SU-DHL-6 (cell line): Measurements from ENCODE around the gene SNRPN.

Experiments
- CTCF ChIP-seq: fragments of 200-600 bp; sonication (generic); IDR thresholded peaks from one replicate; pipeline ENCODE4 v1.5.1; 2017; ENCODE audit warnings: antibody characterized with exemption, mild to moderate bottlenecking, low read length, moderate library complexity; ENCODE audit not compliant: insufficient read depth, poor library complexity, severe bottlenecking
- EZH2phosphoT487 ChIP-seq: fragments of 200-600 bp; sonication (generic), shearing (Covaris generic); conservative IDR thresholded peaks from 2 replicates; pipeline ENCODE4 v1.6.1; 2018; ENCODE audit warnings: mild to moderate bottlenecking, antibody characterized with exemption, low read length, moderate library complexity, mixed read lengths

GRCh38 chr15:24917431-24917830 lies 37.4 kb upstream of the SNRPN start:
- TF ChIP-seq CTCF (no peak), EZH2phosphoT487 (no peak)
